ENCODE results near the gene LAMB3. TPM values are rescaled to one million over a fixed set of nuclear protein-coding genes. Genes with fewer than 3 reads are reported as not detected.
A peak's percentile ranks its signal among the peaks of the same experiment; 100 is the strongest.

LAMB3 gene
- total RNA-seq, 2 donors from 2014 or later, result 92.5 to 110 TPM

DNA sequence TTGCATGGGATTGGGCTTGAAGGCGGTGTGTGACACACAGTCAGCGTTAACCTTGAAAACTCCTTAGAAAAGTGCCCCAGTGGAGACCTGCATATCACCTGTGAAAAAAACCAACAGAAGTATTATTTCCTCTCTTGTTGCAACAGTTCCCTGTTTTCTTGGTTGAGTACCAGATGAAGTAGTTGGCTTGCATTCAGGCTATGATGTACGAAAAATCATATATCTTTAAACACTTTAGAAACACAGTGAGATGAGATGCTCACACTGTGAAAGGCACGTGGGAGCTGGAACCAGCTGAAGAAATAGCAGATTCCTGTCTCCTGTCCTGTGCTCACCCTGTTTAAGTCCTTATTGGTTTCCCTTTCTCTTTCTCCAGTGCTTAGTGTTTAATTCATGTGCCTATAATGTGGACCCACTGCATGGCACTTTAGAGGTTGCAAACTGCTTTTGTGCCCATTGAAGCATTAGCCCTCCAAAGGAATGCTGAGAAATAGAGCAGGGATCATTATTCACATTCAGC lies 65.9 kb downstream of the LAMB3 start:
- TF ChIP-seq, protein P1, sequence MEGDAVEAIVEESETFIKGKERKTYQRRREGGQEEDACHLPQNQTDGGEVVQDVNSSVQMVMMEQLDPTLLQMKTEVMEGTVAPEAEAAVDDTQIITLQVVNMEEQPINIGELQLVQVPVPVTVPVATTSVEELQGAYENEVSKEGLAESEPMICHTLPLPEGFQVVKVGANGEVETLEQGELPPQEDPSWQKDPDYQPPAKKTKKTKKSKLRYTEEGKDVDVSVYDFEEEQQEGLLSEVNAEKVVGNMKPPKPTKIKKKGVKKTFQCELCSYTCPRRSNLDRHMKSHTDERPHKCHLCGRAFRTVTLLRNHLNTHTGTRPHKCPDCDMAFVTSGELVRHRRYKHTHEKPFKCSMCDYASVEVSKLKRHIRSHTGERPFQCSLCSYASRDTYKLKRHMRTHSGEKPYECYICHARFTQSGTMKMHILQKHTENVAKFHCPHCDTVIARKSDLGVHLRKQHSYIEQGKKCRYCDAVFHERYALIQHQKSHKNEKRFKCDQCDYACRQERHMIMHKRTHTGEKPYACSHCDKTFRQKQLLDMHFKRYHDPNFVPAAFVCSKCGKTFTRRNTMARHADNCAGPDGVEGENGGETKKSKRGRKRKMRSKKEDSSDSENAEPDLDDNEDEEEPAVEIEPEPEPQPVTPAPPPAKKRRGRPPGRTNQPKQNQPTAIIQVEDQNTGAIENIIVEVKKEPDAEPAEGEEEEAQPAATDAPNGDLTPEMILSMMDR (IDR thresholded peaks at IDR 0.05), result no peak
- H3K4me1 ChIP-seq, result no peaks in the 10 kb centered on the region
- H3K9me3 ChIP-seq, result no peaks in the 10 kb centered on the region
- peaks cover 11% of the 10 kb centered on the region for H3K27me3 ChIP-seq
- no peak overlapping the region for H3K9ac ChIP-seq (ENCODE audit: low read depth in 2 of 2, low read length in 2 of 2)
- no peak overlapping the region for H3K4me3 ChIP-seq
- no peaks in the 10 kb centered on the region for H3K36me3 ChIP-seq
- no peak overlapping the region for H3K27ac ChIP-seq
- intact Hi-C loops (cut with DNase I), result no loop called here
- no peak for DNase-seq

DNA sequence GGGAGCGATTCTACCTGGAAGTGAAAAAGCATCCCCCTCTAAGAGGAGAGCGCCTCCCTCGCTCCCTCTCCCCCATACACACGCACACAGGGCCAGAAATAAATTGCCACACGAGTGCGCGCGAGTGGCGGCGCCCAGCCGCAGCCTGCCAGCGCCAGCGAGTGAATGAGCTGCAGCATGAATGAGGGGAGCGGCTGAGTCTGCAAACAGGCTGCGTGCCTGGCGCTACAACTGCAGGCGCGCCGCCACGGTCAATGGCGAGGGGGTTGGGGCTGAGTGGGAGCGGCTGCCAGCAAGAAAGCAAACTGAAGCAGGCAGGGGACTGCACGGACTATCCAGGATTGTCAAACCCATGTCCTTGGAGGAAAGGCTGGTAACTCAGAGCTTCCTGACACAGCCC lies 66.6 kb downstream of the LAMB3 start:
- H3K27me3 ChIP-seq, result peaks cover 11% of the 10 kb centered on the region

DNA sequence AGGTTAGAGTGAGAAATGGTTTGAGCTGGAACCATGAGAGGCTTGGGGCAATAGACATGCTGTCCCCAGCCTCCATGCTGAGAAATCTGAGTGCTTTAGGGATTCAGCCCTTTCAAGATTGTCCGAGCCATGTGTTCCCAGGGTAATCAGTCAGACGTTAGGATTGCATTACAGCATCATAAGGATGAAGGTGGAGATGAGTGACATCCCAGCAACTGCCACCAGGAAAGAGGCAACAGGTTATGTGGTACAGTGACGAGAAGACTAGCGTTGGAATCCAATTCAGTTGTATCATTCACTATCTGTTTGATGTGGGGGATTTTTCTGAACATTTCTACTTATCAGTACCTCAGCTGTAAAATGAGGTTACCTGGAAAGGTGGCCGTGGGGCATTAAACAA lies 67.0 kb downstream of the LAMB3 start:
- Histone ChIP-seq H3K27me3 (peaks cover 11% of the 10 kb centered on the region), H3K9me3 (no peaks in the 10 kb centered on the region), H3K27ac (no peak overlapping the region), H3K36me3 (no peaks in the 10 kb centered on the region), H3K4me1 (no peaks in the 10 kb centered on the region), H3K9ac (ENCODE audit: low read depth in 2 of 2, low read length in 2 of 2) (no peak overlapping the region), H3K4me3 (no peak overlapping the region)
- TF ChIP-seq, protein P1 (IDR thresholded peaks at IDR 0.05), result no peak
- intact Hi-C loops (cut with DNase I), result no loop called here
- DNase-seq, result no peak

More for the DNA sequence above, 66.6 kb downstream of the LAMB3 start:
- no peak overlapping the region for H3K4me3 ChIP-seq
- no peaks in the 10 kb centered on the region for H3K4me1 ChIP-seq
- H3K36me3 ChIP-seq, result no peaks in the 10 kb centered on the region
- TF ChIP-seq, protein P1 (IDR thresholded peaks at IDR 0.05), result no peak
- no peak overlapping the region for H3K27ac ChIP-seq
- H3K9me3 ChIP-seq, result no peaks in the 10 kb centered on the region
- intact Hi-C loops (cut with DNase I), result no loop called here
- peak; percentile 23 for DNase-seq
- H3K9ac ChIP-seq (ENCODE audit: low read depth in 2 of 2, low read length in 2 of 2), result no peak overlapping the region

DNA sequence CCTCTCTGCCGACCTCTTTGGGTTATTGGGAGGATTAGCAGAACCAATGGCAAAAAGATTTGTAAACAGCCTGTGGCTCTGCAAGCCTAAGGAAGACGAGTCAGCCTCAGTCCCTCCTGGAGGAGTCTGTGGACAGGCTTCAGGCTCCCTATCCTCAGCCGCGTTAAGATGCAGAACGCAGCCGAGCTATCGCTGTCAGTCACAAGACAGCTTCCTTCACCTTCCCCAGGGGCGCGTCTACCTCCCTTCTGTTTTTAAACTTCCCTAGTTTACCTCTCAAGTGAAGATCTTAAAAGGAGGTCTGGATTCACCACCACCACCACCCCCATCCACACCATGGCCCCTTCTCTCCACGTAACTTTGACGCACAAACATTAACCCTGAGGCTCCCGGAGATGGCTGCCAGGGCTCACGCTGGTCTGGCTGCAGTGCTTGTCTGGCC lies 68.0 kb downstream of the LAMB3 start:
- no peak overlapping the region for H3K9ac ChIP-seq (ENCODE audit: low read depth in 2 of 2, low read length in 2 of 2)
- intact Hi-C loops (cut with DNase I), result no loop called here

DNA sequence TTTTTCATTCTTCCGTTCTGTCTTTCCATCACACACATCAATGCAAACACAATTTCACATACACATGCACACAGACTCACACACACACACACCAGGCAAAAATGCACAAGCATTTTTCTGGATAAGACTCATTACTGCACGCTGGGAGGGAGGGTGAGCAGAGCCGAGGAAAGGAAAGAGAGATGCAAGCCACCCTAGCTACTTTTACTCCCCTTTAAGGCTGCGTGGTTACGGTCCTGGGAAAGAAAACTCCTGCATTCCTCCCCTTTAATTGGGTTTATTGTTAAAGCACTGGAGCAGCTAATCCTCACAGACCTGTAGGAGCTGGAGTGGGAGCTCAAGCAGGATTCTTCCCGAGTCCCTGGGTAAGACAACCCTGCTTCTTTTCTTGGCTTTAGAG lies 68.8 kb downstream of the LAMB3 start, which contains the start of gene CAMK1G:
Gene CAMK1G (plus strand): TSS at position 307 of the 400 bp plus-strand sequence. CDS start 11,270 bp downstream, outside the sequence.
- TF ChIP-seq, protein P1 (IDR thresholded peaks at IDR 0.05), result no peak
- intact Hi-C loops (cut with DNase I), result no loop called here
- H3K4me1 ChIP-seq, result no peaks in the 10 kb centered on the region
- H3K9ac ChIP-seq (ENCODE audit: low read depth in 2 of 2, low read length in 2 of 2), result no peak within 1 kb of the TSS
- DNase-seq, result no peak
- H3K4me3 ChIP-seq, result no peak within 1 kb of the TSS
- no peaks in the 10 kb centered on the region for H3K36me3 ChIP-seq
- H3K27ac ChIP-seq, result no peak within 1 kb of the TSS
- peaks cover 11% of the 10 kb centered on the region for H3K27me3 ChIP-seq
- H3K9me3 ChIP-seq, result no peaks in the 10 kb centered on the region

More for the DNA sequence above, 68.0 kb downstream of the LAMB3 start:
- H3K36me3 ChIP-seq, result no peaks in the 10 kb centered on the region
- H3K27ac ChIP-seq, result no peak overlapping the region
- H3K4me3 ChIP-seq, result no peak overlapping the region
- TF ChIP-seq, protein P1 (IDR thresholded peaks at IDR 0.05), result no peak
- no peak for DNase-seq
- no peaks in the 10 kb centered on the region for H3K9me3 ChIP-seq
- peaks cover 11% of the 10 kb centered on the region for H3K27me3 ChIP-seq
- H3K4me1 ChIP-seq, result no peaks in the 10 kb centered on the region

Data from colonic mucosa (tissue), 4 donors.